Measurements from ENCODE around the gene TGFB1.

- TF ChIP-seq, protein P1, sequence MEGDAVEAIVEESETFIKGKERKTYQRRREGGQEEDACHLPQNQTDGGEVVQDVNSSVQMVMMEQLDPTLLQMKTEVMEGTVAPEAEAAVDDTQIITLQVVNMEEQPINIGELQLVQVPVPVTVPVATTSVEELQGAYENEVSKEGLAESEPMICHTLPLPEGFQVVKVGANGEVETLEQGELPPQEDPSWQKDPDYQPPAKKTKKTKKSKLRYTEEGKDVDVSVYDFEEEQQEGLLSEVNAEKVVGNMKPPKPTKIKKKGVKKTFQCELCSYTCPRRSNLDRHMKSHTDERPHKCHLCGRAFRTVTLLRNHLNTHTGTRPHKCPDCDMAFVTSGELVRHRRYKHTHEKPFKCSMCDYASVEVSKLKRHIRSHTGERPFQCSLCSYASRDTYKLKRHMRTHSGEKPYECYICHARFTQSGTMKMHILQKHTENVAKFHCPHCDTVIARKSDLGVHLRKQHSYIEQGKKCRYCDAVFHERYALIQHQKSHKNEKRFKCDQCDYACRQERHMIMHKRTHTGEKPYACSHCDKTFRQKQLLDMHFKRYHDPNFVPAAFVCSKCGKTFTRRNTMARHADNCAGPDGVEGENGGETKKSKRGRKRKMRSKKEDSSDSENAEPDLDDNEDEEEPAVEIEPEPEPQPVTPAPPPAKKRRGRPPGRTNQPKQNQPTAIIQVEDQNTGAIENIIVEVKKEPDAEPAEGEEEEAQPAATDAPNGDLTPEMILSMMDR (IDR thresholded peaks at IDR 0.05), result no peak
- TF ChIP-seq POLR2A (IDR thresholded peaks at IDR 0.05) (no peak), POLR2AphosphoS5 (IDR thresholded peaks at IDR 0.05) (no peak)
These were observed 11.8 kb downstream of the TGFB1 start for GRCh38 chr19:41341669-41342490.
